Lung (tissue), 12 donors: ENCODE measurements around the gene CILP2. TPM values are rescaled to one million over a fixed set of nuclear protein-coding genes. Genes with fewer than 3 reads are reported as not detected.

ENCODE experiments used
- ATAC-seq: fragments of 200-7000 bp; cut with Tn5 transposase; one replicate; pipeline ENCODE4 v1.9.1; 2020; ENCODE audit warnings: moderate number of reproducible peaks; ENCODE audit not compliant: insufficient read depth, low FRiP score
- DNase-seq, 3 donors: peaks; one replicate each; pipeline ENCODE4 v3.0.0-alpha.2; 2013 to 2017
- H3K27ac ChIP-seq, 2 donors: one replicate each; pipeline ENCODE4 v1.5.1; 2013; ENCODE audit warnings: mild to moderate bottlenecking in 2 of 2, moderate library complexity in 2 of 2, control low read depth in 1 of 2, inconsistent platforms in 1 of 2, low read depth in 1 of 2, low read length in 1 of 2
- H3K27me3 ChIP-seq, 3 donors: one replicate each; pipeline ENCODE4 v1.5.1; 2013; ENCODE audit warnings: low read length in 2 of 3; ENCODE audit not compliant: control insufficient read depth in 3 of 3, insufficient read depth in 3 of 3
- H3K36me3 ChIP-seq, 4 donors: one replicate each; pipeline ENCODE4 v1.5.1; 2013; ENCODE audit warnings: low read length in 4 of 4, mild to moderate bottlenecking in 1 of 4, moderate library complexity in 1 of 4; ENCODE audit not compliant: control insufficient read depth in 4 of 4, insufficient read depth in 4 of 4
- H3K4me1 ChIP-seq, 5 donors: one replicate each; pipeline ENCODE4 v1.5.1; 2013; ENCODE audit warnings: low read length in 5 of 5, mild to moderate bottlenecking in 2 of 5, moderate library complexity in 1 of 5; ENCODE audit not compliant: control insufficient read depth in 5 of 5, insufficient read depth in 5 of 5
- H3K4me3 ChIP-seq: one replicate; pipeline ENCODE4 v1.5.1; 2013; ENCODE audit warnings: mild to moderate bottlenecking, control low read depth, moderate library complexity
- H3K9ac ChIP-seq, 2 donors: one replicate each; pipeline ENCODE4 v1.5.1; 2013; ENCODE audit warnings: low read length in 2 of 2, control low read depth in 1 of 2; ENCODE audit not compliant: insufficient read depth in 1 of 2
- H3K9me3 ChIP-seq, 4 donors: one replicate each; pipeline ENCODE4 v1.5.1; 2013; ENCODE audit warnings: low read length in 3 of 4, mild to moderate bottlenecking in 1 of 4, moderate library complexity in 1 of 4; ENCODE audit not compliant: control insufficient read depth in 4 of 4, insufficient read depth in 3 of 4
- CTCF ChIP-seq: IDR thresholded peaks from 2 replicates; pipeline ENCODE4 v1.5.1; 2012; ENCODE audit warnings: mild to moderate bottlenecking; ENCODE audit errors: control extremely low read depth, extremely low read depth
- WGBS, 2 donors: extraction: QIAGEN DNeasy Blood & Tissue Kit; methylation state at CpG; one replicate each; pipeline ENCODE4 v1.1.7; 2013; 5-methylcytosine and 5-hydroxymethylcytosine counted together
- polyA plus RNA-seq, 2 donors: library from polyadenylated mRNA; stranded (reverse); fragments of 200-250 nt; gene quantifications; one replicate each; pipeline ENCODE4 v1.2.1, GENCODE V29; 2013
- total RNA-seq, 2 donors: library from RNA; depleted of rRNA in 1 of 2; stranded (reverse); fragments of >200 nt in 1 of 2; gene quantifications; one replicate each; pipeline ENCODE4 v1.2.1, GENCODE V29; 2014 to 2021
- donor health status: control.
- donor health status: control.
- donor health status: Bipolar disorder and iron deficiency.
- donor health status: healthy.
- donor health status: DM: yes; HTN: yes; CAD: no.

Gene CILP2
- total and polyA plus RNA-seq, 4 donors, result 0.06 to 0.68 (median 0.38) TPM

- Histone ChIP-seq H3K9ac (no peak overlapping the region), H3K4me3 (no peak overlapping the region), H3K27ac (no peak overlapping the region), H3K9me3 (peaks cover 0 to 14% (median 0%) of the 10 kb centered on the region in 4 donors), H3K36me3 (no peaks in the 10 kb centered on the region), H3K27me3 (peaks cover 8 to 23% (median 13%) of the 10 kb centered on the region in 3 donors), H3K4me1 (peaks cover 0 to 34% (median 13%) of the 10 kb centered on the region in 5 donors)
- no peak for TF ChIP-seq CTCF
- 92 to 93% methylated on average over 75 of the region's 75 CpGs for WGBS, 2 donors
- ATAC-seq (no peak), DNase-seq (no peak)
Measured at GRCh38 chr19:19544257-19544953, 6.3 kb downstream of the CILP2 start.

- ATAC-seq (no peak), DNase-seq (no peak)
- H3K9me3 ChIP-seq, result peaks cover 0 to 10% (median 0%) of the 10 kb centered on the region in 4 donors
- no peak for TF ChIP-seq CTCF
- H3K4me1 ChIP-seq, result peaks cover 0 to 35% (median 10%) of the 10 kb centered on the region in 5 donors
- H3K9ac ChIP-seq, result no peak overlapping the region
- H3K27me3 ChIP-seq, result peaks cover 8 to 17% (median 9%) of the 10 kb centered on the region in 3 donors
- H3K36me3 ChIP-seq, result no peaks in the 10 kb centered on the region
- H3K27ac ChIP-seq, result no peak overlapping the region
- WGBS, 2 donors, result 90 to 93% methylated on average over 52 to 53 of the region's 53 CpGs
- H3K4me3 ChIP-seq, result no peak overlapping the region
Measured at GRCh38 chr19:19544954-19545591, 7.0 kb downstream of the CILP2 start.

GRCh38 chr19:19545707-19546106 is 7.6 kb downstream of the CILP2 start:
- no peak overlapping the region for H3K9ac ChIP-seq
- peaks cover 0 to 37% (median 9%) of the 10 kb centered on the region in 5 donors for H3K4me1 ChIP-seq
- H3K9me3 ChIP-seq, result peaks cover 0 to 8% (median 0%) of the 10 kb centered on the region in 4 donors
- peaks cover 5 to 12% (median 11%) of the 10 kb centered on the region in 3 donors for H3K27me3 ChIP-seq
- WGBS, 2 donors, result 94 to 95% methylated on average over 18 to 23 of the region's 23 CpGs
- H3K36me3 ChIP-seq, result no peaks in the 10 kb centered on the region
- H3K4me3 ChIP-seq, result no peak overlapping the region
- no peak for TF ChIP-seq CTCF
- DNase-seq, result no peak
- no peak for ATAC-seq
- H3K27ac ChIP-seq, result no peak overlapping the region
